K562 (cell line): ENCODE results near the gene ABCB4. TPM values are rescaled to one million over a fixed set of nuclear protein-coding genes. Genes with fewer than 3 reads are reported as not detected.

ENCODE experiments used
- ATAC-seq: fragments of 200-7000 bp; cut with Tn5 transposase; 3 replicates; pipeline ENCODE4 v1.9.1; 2020; ENCODE audit warnings: moderate library complexity
- BruUV-seq: library from RNA; stranded (reverse); fragments of 400-500 nt; replicated peaks from 2 replicates; lab custom pipeline; 2021; lab: Mats Ljungman, UMichigan
- CTCF ChIA-PET: fragments of 300-600 bp; formaldehyde crosslinking; extraction: SDS; loops from one replicate; lab custom pipeline; 2021; ENCODE audit warnings: low intra/inter-chr PET ratio; lab: Yijun Ruan, JAX
- POLR2A ChIA-PET: fragments of 300-600, 350-650 bp; sonication (Branson Sonifier 250); formaldehyde crosslinking; extraction: SDS; loops from one replicate; lab custom pipeline; 2021; ENCODE audit warnings: antibody characterized with exemption, inconsistent platforms; lab: Yijun Ruan, JAX
- DNase-seq, 4 experiments: peaks; one replicate each; pipeline versions ENCODE4 v3.0.0 to v3.0.0-alpha.2; 2011 to 2018; ENCODE audit warnings: low spot score in 3 of 4, mixed read lengths in 3 of 4; ENCODE audit errors: extremely low read depth in 1 of 4
- FAIRE-seq: peaks from 2 replicates; lab custom pipeline; 2011; peaks lifted over from hg19 to GRCh38; lab: Jason Lieb, UNC
- H2AFZ ChIP-seq: 2 replicates; pipeline ENCODE4 v1.6.0; 2011; ENCODE audit warnings: low read depth, low read length, control low read depth, inconsistent platforms
- H3K27ac ChIP-seq: fragments of 200-600 bp; 3 replicates; pipeline ENCODE4 v1.8.0; 2011; ENCODE audit warnings: low read depth, mild to moderate bottlenecking, control low read depth, inconsistent platforms, low read length, moderate library complexity, mixed read lengths; ENCODE audit errors: extremely low read depth
- H3K27me3 ChIP-seq, 2 experiments: fragments of 300-600 bp in 1 of 2; 2 replicates in 1 of 2; 3 replicates in 1 of 2; pipeline versions ENCODE4 v1.6.0 to v1.8.0; 2011; ENCODE audit warnings: inconsistent platforms in 2 of 2, low read length in 2 of 2, mild to moderate bottlenecking in 1 of 2, mixed read lengths in 1 of 2, moderate library complexity in 1 of 2; ENCODE audit not compliant: control insufficient read depth in 2 of 2, insufficient read depth in 2 of 2
- H3K36me3 ChIP-seq: fragments of 300-600 bp; 3 replicates; pipeline ENCODE4 v1.8.0; 2011; ENCODE audit warnings: mild to moderate bottlenecking, low read length, inconsistent platforms; ENCODE audit not compliant: control insufficient read depth, insufficient read depth
- H3K4me1 ChIP-seq, 2 experiments: fragments of 200-600 bp in 1 of 2; replicated peaks in 1 of 2; 2 replicates in 1 of 2; 3 replicates in 1 of 2; pipeline versions ENCODE4 v1.5.1 to v1.8.0; 2011; ENCODE audit warnings: inconsistent platforms in 2 of 2, low read length in 2 of 2, mild to moderate bottlenecking in 1 of 2, mixed read lengths in 1 of 2, moderate library complexity in 1 of 2; ENCODE audit not compliant: control insufficient read depth in 2 of 2, insufficient read depth in 2 of 2
- H3K4me2 ChIP-seq: 2 replicates; pipeline ENCODE4 v1.6.1; 2011; ENCODE audit warnings: low read length, control low read depth, inconsistent platforms, mixed read lengths; ENCODE audit not compliant: insufficient read depth
- H3K4me3 ChIP-seq: fragments of 200-600 bp; sonication (generic), shearing (Covaris generic); 2 replicates; pipeline ENCODE4 v1.5.1; 2016; ENCODE audit warnings: control low read depth, inconsistent platforms
- H3K79me2 ChIP-seq: fragments of 200-600 bp; 3 replicates; pipeline ENCODE4 v1.8.0; 2011; ENCODE audit warnings: low read length, inconsistent platforms; ENCODE audit not compliant: control insufficient read depth, insufficient read depth
- H3K9ac ChIP-seq, 2 experiments: 2 replicates each; pipeline versions ENCODE4 v1.6.0 to v1.6.1; 2011; ENCODE audit warnings: low read depth in 2 of 2, low read length in 2 of 2, control low read depth in 1 of 2, inconsistent platforms in 1 of 2, mild to moderate bottlenecking in 1 of 2, mixed read lengths in 1 of 2; ENCODE audit not compliant: insufficient read depth in 1 of 2
- H3K9me1 ChIP-seq: one replicate; pipeline ENCODE4 v1.6.0; 2011; ENCODE audit warnings: inconsistent platforms, mild to moderate bottlenecking, low read length, moderate library complexity; ENCODE audit not compliant: control insufficient read depth, insufficient read depth
- H3K9me3 ChIP-seq: replicated peaks from 2 replicates; pipeline ENCODE4 v1.5.1; 2011; ENCODE audit warnings: low read depth, low read length, inconsistent platforms; ENCODE audit not compliant: control insufficient read depth, insufficient read depth
- H4K20me1 ChIP-seq: replicated peaks from 2 replicates; pipeline ENCODE4 v1.6.1; 2011; ENCODE audit warnings: low read length, inconsistent platforms, mixed read lengths; ENCODE audit not compliant: control insufficient read depth, insufficient read depth
- BRD4 ChIP-seq: fragments of 200-600 bp; sonication (generic); IDR thresholded peaks from 2 replicates; pipeline ENCODE4 v1.6.1; 2017; ENCODE audit warnings: inconsistent platforms
- EP400 ChIP-seq: fragments of 450-650 bp; IDR thresholded peaks from 2 replicates; pipeline ENCODE4 v1.6.1; 2017; ENCODE audit warnings: antibody characterized with exemption, mild to moderate bottlenecking, moderate library complexity
- HNRNPL ChIP-seq: fragments of 200-400 bp; formaldehyde crosslinking; IDR thresholded peaks from 2 replicates; pipeline ENCODE4 v1.6.1; 2017; ENCODE audit warnings: low read depth, mild to moderate bottlenecking, low read length
- JUND ChIP-seq, 2 experiments: IDR thresholded peaks; 2 replicates in 1 of 2; 3 replicates in 1 of 2; pipeline ENCODE4 v1.6.1; 2011; ENCODE audit warnings: borderline replicate concordance in 2 of 2, low read depth in 2 of 2, low read length in 2 of 2, improper control_type of control experiment in 1 of 2, missing biosample characterization in 1 of 2, missing genetic modification characterization in 1 of 2, missing genetic modification reagents in 1 of 2
- MCM7 ChIP-seq, 2 experiments: fragments of 450-650 bp; IDR thresholded peaks; 2 replicates each; pipeline ENCODE4 v1.6.1; 2016 to 2018
- PREB ChIP-seq: sonication (generic); formaldehyde crosslinking; IDR thresholded peaks from 2 replicates; pipeline ENCODE4 v1.8.1; 2023; ENCODE audit warnings: mild to moderate bottlenecking, missing genetic modification reagents
- THAP7 ChIP-seq: fragments of 250-450 bp; sonication (Bioruptor Pico); IDR thresholded peaks from 2 replicates; pipeline ENCODE4 v1.5.0; 2021
- ZNF121 ChIP-seq: sonication (generic); formaldehyde crosslinking; conservative IDR thresholded peaks from 2 replicates; pipeline ENCODE4 v1.8.0; 2022; ENCODE audit warnings: missing genetic modification reagents
- WGBS: fragments of 100-300 bp; shearing (Covaris generic); methylation state at CpG from one replicate; pipeline ENCODE4 v1.1.6; 2016; ENCODE audit warnings: low coverage, mixed read lengths; ENCODE audit not compliant: insufficient coverage; ENCODE audit errors: missing lambda C conversion rate; 5-methylcytosine and 5-hydroxymethylcytosine counted together
- in situ Hi-C: fragments of 300-500 bp; cut with MboI; formaldehyde crosslinking; loops from 4 replicates; pipeline ENCODE4 v1.15.0; 2018; ENCODE audit warnings: inconsistent platforms, mixed read lengths
- intact Hi-C: fragments of 100-400 bp; cut with micrococcal nuclease; formaldehyde crosslinking; loops from 2 replicates; pipeline ENCODE4 v1.14.2; 2022
- polyA plus RNA-seq, 8 experiments: library from polyadenylated mRNA; depleted of rRNA in 4 of 8; stranded (reverse) in 5 of 8; unstranded in 3 of 8; fragments of >200 nt; fragmentation: Nextera tagmentation in 2 of 8; fragmentation: Illumina TruSeq in 1 of 8; extraction: Ambion mirVana in 2 of 8; extraction: Trizol in 1 of 8; gene quantifications; 2 replicates each; pipeline versions ENCODE4 v1.2.1 to v1.2.3, GENCODE V29; 2011 to 2014; ENCODE audit warnings: inconsistent platforms in 1 of 8, missing spikeins in 1 of 8
- total RNA-seq, 7 experiments: library from RNA; depleted of rRNA in 6 of 7; stranded (reverse); fragments of >200 nt in 6 of 7; fragmentation: Illumina TruSeq in 2 of 7; extraction: Trizol in 2 of 7; gene quantifications; 2 replicates each; pipeline versions ENCODE4 v1.2.1 to v1.2.3, GENCODE V29; 2011 to 2021; ENCODE audit warnings: low replicate concordance in 1 of 7

ABCB4 gene
- total and polyA plus RNA-seq, 9 of the 15 experiments (the other 6 are each of a cell fraction or from before 2014, with no cell fraction given), result 0.06 to 0.73 (median 0.40) TPM

- Histone ChIP-seq H4K20me1 (no peaks in the 10 kb centered on the region), H2AFZ (no peak overlapping the region), H3K9ac (no peak overlapping the region), H3K79me2 (no peaks in the 10 kb centered on the region), H3K9me3 (no peaks in the 10 kb centered on the region), H3K27me3 (no peaks in the 10 kb centered on the region), H3K4me2 (no peak overlapping the region), H3K4me3 (no peak overlapping the region), H3K27ac (no peak overlapping the region), H3K4me1 (no peaks in the 10 kb centered on the region), H3K9me1 (no peaks in the 10 kb centered on the region), H3K36me3 (no peaks in the 10 kb centered on the region)
- in situ Hi-C loops (no loop called here), intact Hi-C loops (no loop called here)
- 0% methylated on average over 3 of the region's 3 CpGs for WGBS
- no peak for TF ChIP-seq JUND (IDR thresholded peaks at IDR 0.05; ENCODE audit: borderline replicate concordance, low read depth, low read length)
- TF ChIP-seq JUND (tag; IDR thresholded peaks at IDR 0.05; ENCODE audit: borderline replicate concordance, low read depth, low read length), result no peak
- FAIRE-seq (no peak), ATAC-seq (no peak), DNase-seq (no peak)
- CTCF ChIA-PET, result no interaction called here
- POLR2A ChIA-PET, result interaction anchor here (0.5 kb wide), 1 partner anchor 14 kb away, joined by 4 read pairs; no protein-coding TSS in a partner anchor
- BruUV-seq, result no TSS peak
Measured at GRCh38 chr7:87497482-87497881, 22.0 kb upstream of the ABCB4 start.

- Histone ChIP-seq H3K27ac (no peak overlapping the region), H3K79me2 (no peaks in the 10 kb centered on the region), H3K9me3 (no peaks in the 10 kb centered on the region), H2AFZ (no peak overlapping the region), H3K4me2 (no peak overlapping the region), H3K36me3 (no peaks in the 10 kb centered on the region), H3K9me1 (no peaks in the 10 kb centered on the region)
- no TSS peak for BruUV-seq
- in situ Hi-C loops, result no loop called here
- intact Hi-C loops, result no loop called here
- DNase-seq (no peak), ATAC-seq (no peak), FAIRE-seq (no peak)
- POLR2A ChIA-PET, result no interaction called here
- CTCF ChIA-PET, result no interaction called here
- TF ChIP-seq THAP7 (no peak), ZNF121 (CRISPR knock-in tag) (no peak), BRD4 (no peak), EP400 (no peak), HNRNPL (no peak), PREB (CRISPR knock-in tag) (no peak), MCM7 (IDR thresholded peaks at IDR 0.05) (no peak)
- TF ChIP-seq, all 486 proteins: peak for 0
- under 1% methylated on average over 5 of the region's 5 CpGs for WGBS
- Histone ChIP-seq H4K20me1 (no peaks in the 10 kb centered on the region), H3K27me3 (no peaks in the 10 kb centered on the region), H3K9ac (no peak overlapping the region), H3K4me1 (no peaks in the 10 kb centered on the region), H3K4me3 (no peak overlapping the region)
Measured at GRCh38 chr7:87495366-87495765, 19.9 kb upstream of the ABCB4 start.
